Hematopoietic multipotent progenitor cell treated with erythropoietin and hydrocortisone succinate and interleukin-3 and kit ligand, for 4 days (in vitro differentiated cells): ENCODE results near the gene CEACAM16.
"Not testable (repeated sequence)": the region's sequence is repeated elsewhere in the genome, so short reads cannot be mapped to it uniquely, and the experiment has no call there.

Source experiments
- DNase-seq: peaks from one replicate; pipeline ENCODE4 v3.0.0-alpha.2; 2015

Gene CEACAM16

GRCh38 chr19:44704982-44705381 is 6.0 kb downstream of the CEACAM16 start:
- DNase-seq = no peak

GRCh38 chr19:44705502-44706010 is 6.6 kb downstream of the CEACAM16 start:
- DNase-seq = no peak

GRCh38 chr19:44706506-44707236 is 7.7 kb downstream of the CEACAM16 start:
- DNase-seq = no peak

- no peak for DNase-seq
Observed at GRCh38 chr19:44707794-44708193, 8.8 kb downstream of the CEACAM16 start.

DNA sequence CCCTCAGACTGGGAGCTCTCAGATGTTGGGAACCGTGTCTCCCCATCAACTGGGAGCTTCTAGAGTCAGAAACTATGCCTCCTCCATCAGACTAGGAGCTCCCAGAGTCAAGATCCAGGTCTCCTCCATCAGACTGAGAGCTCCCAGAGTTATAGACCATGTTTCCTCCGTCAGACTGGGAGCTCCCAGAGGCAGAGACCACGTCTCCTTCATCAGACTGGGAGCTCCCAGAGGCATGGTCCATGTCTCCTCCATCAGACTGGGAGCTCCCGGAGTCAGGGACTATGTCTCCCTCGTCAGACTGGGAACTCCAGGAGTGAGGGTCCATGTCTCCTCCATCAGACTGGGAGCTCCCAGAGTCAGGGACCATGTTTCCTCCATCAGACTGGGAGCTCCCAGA is 10.0 kb downstream of the CEACAM16 start:
- no peak for DNase-seq

DNA sequence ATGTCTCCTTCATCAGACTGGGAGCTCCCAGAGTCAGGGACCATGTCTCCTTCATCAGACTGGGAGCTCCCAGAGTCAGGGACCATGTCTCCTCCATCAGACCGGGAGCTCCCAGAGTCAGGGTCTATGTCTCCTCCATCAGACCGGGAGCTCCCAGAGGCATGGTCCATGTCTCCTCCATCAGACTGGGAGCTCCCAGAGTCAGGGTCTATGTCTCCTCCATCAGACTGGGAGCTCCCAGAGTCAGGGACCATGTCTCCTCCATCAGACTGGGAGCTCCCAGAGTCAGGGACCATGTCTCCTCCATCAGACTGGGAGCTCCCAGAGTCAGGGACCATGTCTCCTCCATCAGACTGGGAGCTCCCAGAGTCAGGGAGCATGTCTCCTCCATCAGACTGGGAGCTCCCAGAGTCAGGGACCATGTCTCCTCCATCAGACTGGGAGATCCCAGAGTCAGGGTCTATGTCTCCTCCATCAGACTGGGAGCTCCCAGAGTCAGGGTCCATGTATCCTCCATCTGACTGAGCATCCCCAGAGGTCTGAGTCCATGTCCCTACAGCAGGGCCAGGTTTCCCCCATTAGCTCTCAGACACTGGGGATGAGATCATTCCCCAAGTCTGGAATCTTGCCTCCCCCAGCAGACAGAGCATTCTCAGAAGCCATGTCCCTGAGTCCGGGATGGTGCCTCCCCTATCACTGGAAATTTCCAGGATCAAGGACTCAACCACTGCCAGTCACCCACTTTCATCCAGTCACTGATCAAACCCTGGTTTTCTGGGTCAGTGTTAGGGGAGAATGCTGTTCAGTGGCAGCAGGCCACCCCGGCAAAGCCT is 10.7 kb downstream of the CEACAM16 start:
- DNase-seq = not testable (repeated sequence)

- no peak for DNase-seq
Observed at GRCh38 chr19:44710483-44710882, 11.5 kb downstream of the CEACAM16 start.

GRCh38 chr19:44712864-44713515 is 14.0 kb downstream of the CEACAM16 start:
- peak; percentile 46 for DNase-seq

GRCh38 chr19:44714597-44715169 is 15.7 kb downstream of the CEACAM16 start:
- DNase-seq = no peak

DNA sequence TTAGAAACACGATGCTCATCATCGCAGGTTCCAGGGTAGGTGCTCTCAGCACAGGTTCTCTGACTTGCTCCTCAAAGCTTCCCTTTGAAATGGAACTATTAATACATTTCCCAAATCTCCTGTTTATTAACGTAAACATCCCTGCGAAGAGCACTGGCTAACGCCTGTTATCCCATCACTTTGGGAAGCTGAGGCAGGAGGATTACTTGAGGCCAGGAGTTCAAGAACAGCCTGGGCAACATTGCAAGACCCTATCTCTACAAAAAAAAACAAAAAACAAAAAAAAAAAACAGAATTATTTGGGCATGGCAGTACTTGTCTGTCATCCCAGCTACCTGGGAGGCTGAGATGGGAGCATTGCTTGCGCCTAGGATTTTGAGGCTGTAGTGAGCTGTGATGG is 18.7 kb downstream of the CEACAM16 start:
- no peak for DNase-seq

GRCh38 chr19:44718441-44719261 is 19.7 kb downstream of the CEACAM16 start:
- DNase-seq = no peak

- DNase-seq = no peak
Observed at GRCh38 chr19:44719262-44719701, 20.3 kb downstream of the CEACAM16 start.

DNA sequence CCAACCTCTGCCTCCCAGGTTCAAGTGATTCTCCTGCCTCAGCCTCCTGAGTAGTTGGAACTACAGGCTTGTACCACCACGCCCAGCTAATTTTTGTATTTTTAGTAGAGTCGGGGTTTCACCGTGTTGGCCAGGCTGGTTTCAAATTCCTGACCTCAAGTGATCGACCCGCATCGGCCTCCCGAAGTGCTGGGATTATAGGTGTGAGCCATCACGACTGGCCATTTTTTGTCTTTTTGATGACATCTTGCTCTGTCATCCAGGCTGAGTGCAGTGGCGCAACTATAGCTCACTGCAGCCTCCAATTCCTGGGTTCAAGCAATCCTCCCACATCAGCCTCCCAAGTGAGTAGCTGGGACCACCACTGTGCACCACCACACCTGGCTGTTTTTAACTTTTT is 21.4 kb downstream of the CEACAM16 start:
- not testable (repeated sequence) for DNase-seq

GRCh38 chr19:44720945-44721344 is 22.0 kb downstream of the CEACAM16 start:
- DNase-seq = no peak

DNA sequence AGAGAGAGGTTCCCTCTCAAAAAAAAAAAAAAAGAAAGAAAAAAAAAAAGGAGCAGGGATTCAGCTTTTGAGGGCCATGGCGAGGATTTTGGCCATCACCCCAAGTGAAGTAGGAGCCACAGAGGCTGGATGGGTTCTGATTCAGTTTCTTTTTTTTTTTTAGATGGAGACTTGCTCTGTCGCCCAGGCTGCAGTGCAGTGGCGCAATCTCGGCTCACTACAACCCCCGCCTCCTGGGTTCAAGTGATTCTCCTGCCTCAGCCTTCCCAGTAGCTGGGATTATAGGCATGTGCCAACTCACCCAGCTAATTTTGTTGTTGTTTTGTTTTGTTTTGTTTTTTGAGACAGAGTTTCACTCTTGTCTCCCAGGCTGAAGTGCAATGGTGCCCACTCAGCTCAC is 22.4 kb downstream of the CEACAM16 start:
- DNase-seq = not testable (repeated sequence)

DNA sequence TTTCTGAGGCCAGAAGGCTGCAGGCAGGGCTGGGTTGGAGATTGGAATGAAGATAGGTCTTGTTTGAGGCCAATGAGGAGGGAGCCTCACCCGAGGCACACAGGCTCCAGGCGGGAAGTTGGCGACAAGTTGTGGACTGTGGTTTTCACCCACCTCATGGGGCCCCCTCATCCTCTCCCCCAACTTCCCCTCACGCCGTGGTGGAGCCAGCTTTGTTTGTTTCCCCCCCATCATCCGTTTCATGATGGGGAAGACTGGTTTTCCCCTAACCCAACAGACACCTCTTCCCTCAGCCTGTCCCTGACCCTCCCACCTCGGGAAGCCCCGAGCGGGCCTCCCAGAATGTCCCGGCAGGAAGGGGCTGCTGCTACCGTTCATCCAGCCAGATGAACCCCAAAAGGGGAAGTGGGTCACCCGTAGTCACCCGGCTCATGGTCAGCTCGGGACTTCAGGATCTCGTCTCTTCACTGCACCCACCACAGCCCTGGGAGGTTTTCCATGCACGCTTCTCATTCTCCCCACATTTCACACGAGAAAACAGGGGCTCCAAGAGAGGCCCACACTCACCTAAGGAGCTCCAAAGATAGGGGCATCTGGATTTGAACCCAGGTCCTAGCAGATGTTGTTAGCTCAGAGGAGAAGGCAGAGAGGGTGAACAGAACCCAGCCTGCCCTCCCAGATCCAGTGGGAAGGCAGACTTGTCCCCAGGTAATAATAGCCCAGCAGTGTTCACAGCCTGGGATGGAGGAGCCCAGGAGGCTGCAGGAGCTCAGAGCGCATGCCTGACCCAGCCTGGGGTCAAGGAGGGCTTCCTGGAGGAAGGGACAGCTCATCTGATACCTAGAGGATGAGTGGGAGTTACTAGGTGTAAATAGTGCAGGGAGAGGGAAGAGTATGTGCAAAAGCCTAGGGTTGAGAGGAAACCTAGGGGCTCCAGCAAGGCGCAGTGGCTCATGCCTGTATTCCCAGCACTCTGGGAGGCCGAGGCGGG is 23.5 kb downstream of the CEACAM16 start:
- peak; percentile 84 for DNase-seq

DNA sequence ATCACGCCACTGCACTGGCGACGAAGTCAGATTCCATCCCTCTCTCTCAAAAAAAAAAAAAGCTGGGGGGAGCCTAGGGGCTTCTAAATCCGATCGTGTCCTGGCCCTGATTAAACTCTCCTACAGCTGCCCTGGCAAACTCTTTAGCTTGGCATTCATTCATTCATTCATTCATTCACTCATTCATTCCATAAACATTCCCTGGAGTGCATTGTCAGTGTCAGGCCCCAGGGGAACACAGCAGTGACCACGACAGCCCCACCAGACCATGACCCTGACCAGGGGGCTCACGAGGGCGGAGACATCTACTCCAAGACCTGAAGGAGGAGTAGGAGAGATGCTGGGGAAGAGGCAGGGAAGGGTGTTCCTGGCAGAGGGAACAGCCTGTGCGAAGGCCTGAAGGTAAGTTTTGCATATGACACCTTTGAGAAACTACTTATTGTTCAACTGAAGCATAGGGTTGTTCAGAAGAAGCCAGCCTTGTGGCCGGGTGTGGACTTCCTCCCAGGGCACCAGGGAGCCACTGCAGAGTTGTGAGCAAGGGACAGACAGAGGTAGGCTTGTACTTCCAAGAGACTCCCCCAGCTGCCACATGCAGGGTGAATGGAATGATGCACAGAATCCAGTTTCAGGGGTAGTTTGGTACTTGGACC is 24.5 kb downstream of the CEACAM16 start:
- DNase-seq = no peak

GRCh38 chr19:44723952-44724319 is 25.0 kb downstream of the CEACAM16 start:
- peak; percentile 90 for DNase-seq

GRCh38 chr19:44725251-44725650 is 26.3 kb downstream of the CEACAM16 start:
- peak; percentile 46 for DNase-seq

- DNase-seq = no peak
Observed at GRCh38 chr19:44725684-44726083, 26.7 kb downstream of the CEACAM16 start.
